Fibroblast of skin of scalp (primary cell): ENCODE measurements around the gene ZBTB5.
A peak's percentile ranks its signal among the peaks of the same experiment; 100 is the strongest.

Experiments
- DNase-seq: peaks from one replicate; pipeline ENCODE4 v3.0.0-alpha.2; 2013

ZBTB5 gene

GRCh38 chr9:37422289-37423104 is 42.8 kb downstream of the ZBTB5 start, which contains the start of gene GRHPR:
TSS of gene GRHPR (plus strand) at chr9:37422696. CDS start at chr9:37422751, 55 bp downstream.
- DNase-seq: peak; percentile 76

GRCh38 chr9:37421914-37422288 is 43.3 kb downstream of the ZBTB5 start:
- no peak for DNase-seq

- DNase-seq: no peak
These were observed 44.7 kb downstream of the ZBTB5 start for GRCh38 chr9:37420271-37421215.

GRCh38 chr9:37419204-37419603 is 46.0 kb downstream of the ZBTB5 start:
- no peak for DNase-seq

GRCh38 chr9:37417857-37418618 is 47.2 kb downstream of the ZBTB5 start:
- DNase-seq: no peak

GRCh38 chr9:37417252-37417803 is 47.9 kb downstream of the ZBTB5 start:
- no peak for DNase-seq

- peak; percentile 72 for DNase-seq
These were observed 50.1 kb downstream of the ZBTB5 start for GRCh38 chr9:37415011-37415719.

GRCh38 chr9:37414503-37414943 is 50.7 kb downstream of the ZBTB5 start:
- no peak for DNase-seq

- DNase-seq: no peak
These were observed 51.9 kb downstream of the ZBTB5 start for GRCh38 chr9:37413311-37413710.

- peak; percentile 47 for DNase-seq
These were observed 52.7 kb downstream of the ZBTB5 start for GRCh38 chr9:37412431-37413151.

GRCh38 chr9:37410969-37411785 is 54.1 kb downstream of the ZBTB5 start:
- DNase-seq: peak; percentile 14

GRCh38 chr9:37410354-37410861 is 54.8 kb downstream of the ZBTB5 start:
- DNase-seq: no peak

- DNase-seq: no peak
These were observed 56.1 kb downstream of the ZBTB5 start for GRCh38 chr9:37408933-37409710.

- no peak for DNase-seq
These were observed 57.8 kb downstream of the ZBTB5 start for GRCh38 chr9:37407468-37407867.

- DNase-seq: no peak
These were observed 58.4 kb downstream of the ZBTB5 start for GRCh38 chr9:37406603-37407401.

GRCh38 chr9:37405764-37406380 is 59.4 kb downstream of the ZBTB5 start:
- DNase-seq: no peak

GRCh38 chr9:37405350-37405749 is 59.9 kb downstream of the ZBTB5 start:
- DNase-seq: no peak

GRCh38 chr9:37404590-37404989 is 60.7 kb downstream of the ZBTB5 start:
- no peak for DNase-seq
